ENCODE data around the gene KIFAP3. TPM values are rescaled to one million over a fixed set of nuclear protein-coding genes. Genes with fewer than 3 reads are reported as not detected.

The KIFAP3 gene
- total RNA-seq, 4 donors from 2014 or later = 15.5 to 25.0 (median 18.0) TPM

DNA sequence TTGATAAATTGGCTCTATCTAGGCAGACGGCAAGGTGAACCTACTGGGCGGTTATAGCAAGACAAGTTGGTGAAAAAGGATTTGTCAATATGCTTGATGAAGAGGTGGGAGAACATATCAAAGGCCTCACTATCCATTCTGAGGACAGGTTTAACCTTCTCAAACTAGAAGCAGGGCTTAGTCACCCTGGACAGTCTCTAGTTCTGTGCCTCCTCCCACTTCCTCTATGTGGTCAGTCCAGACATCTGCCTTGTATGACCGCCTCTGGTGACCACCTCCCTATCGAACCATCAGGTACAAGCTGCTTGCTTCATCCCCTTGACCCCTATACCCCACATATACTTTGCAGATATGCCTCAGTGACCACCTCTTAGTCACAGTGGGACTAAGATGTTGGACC is 178.5 kb downstream of the KIFAP3 start:
- H3K27ac ChIP-seq = no peak overlapping the region
- TF ChIP-seq POLR2A (IDR thresholded peaks at IDR 0.05) = no peak
- TF ChIP-seq CTCF (IDR thresholded peaks at IDR 0.05 in 4 of 5, conservative IDR thresholded peaks at IDR 0.05 in 1 of 5) = no peak
- in situ Hi-C loops (cut with MboI; ENCODE audit: low sequenced_read_pairs in 4 of 4) (loop anchor here in 1 of 4 donors (10.0 kb wide), 1 partner anchor 101 kb away; the partner anchor contains the start of gene METTL18), intact Hi-C loops (cut with DNase I; ENCODE audit: low total_unique reads) (loop anchor here (10.0 kb wide), 3 partner anchors 781 to 1849 kb away; partner anchors contain the start of genes FMO4 and VAMP4)
- H3K36me3 ChIP-seq = no peaks in the 10 kb centered on the region
- H3K27me3 ChIP-seq = peaks cover 0 to 5% (median 3%) of the 10 kb centered on the region in 3 donors
- H3K4me1 ChIP-seq = peaks cover 11 to 18% of the 10 kb centered on the region in 2 donors
- DNase-seq (no peak), ATAC-seq (no peak)
- H3K4me3 ChIP-seq = no peak overlapping the region
- H3K9me3 ChIP-seq = no peaks in the 10 kb centered on the region

DNA sequence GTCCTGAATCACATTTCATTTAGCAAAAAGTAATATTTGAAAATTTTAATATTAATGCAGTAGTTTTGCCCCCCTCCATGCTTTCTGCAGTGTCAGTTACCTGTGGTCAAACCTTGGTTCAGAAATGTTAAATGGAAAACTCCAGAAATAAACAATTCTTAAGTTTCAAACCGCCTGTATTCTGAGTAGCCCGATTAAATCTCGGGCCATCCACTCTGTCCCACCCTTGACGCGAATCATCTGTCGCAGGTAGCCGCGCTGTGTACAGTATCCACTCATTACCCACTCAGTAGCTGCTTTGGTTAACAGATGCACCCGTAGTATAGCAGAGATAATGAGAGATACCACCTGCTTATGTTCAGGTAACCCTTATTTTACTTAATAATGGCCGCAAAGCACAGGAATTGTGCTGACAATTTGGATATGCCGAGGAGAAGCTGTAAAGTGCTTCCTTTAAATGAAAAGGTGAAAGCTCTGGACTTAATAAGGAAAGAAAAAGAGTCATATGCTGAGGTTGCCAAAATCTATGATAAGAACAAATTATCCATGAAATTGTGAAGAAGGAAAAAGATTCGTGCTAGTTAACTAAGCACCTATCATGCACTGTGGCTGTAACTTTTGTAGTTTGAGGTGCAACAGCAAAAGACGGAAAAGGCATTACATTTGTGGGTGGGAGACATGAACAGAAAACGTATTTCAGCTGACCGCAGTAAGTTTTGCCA is 179.9 kb downstream of the KIFAP3 start:
- no peak for TF ChIP-seq POLR2A (IDR thresholded peaks at IDR 0.05)
- no peak for TF ChIP-seq CTCF (IDR thresholded peaks at IDR 0.05 in 4 of 5, conservative IDR thresholded peaks at IDR 0.05 in 1 of 5)
- Histone ChIP-seq H3K4me3 (peak overlapping the region; percentile 74 to 99 (median 96)), H3K27ac (peak overlapping the region; percentile 87 to 98 (median 94)), H3K9me3 (no peaks in the 10 kb centered on the region), H3K36me3 (no peaks in the 10 kb centered on the region), H3K4me1 (peaks cover 11 to 24% of the 10 kb centered on the region in 2 donors), H3K27me3 (peaks cover 0 to 5% (median 0%) of the 10 kb centered on the region in 3 donors)
- no peak for ATAC-seq
- intact Hi-C loops (cut with DNase I; ENCODE audit: low total_unique reads) = loop anchor here (2.0 to 10.0 kb wide), 5 partner anchors 100 to 1850 kb away; partner anchors contain the start of genes FMO4, METTL18 and VAMP4
- in situ Hi-C loops (cut with MboI; ENCODE audit: low sequenced_read_pairs in 4 of 4) = loop anchor here in 1 of 4 donors (10.0 kb wide), 1 partner anchor 100 kb away; the partner anchor contains the start of gene METTL18
- DNase-seq = no peak

DNA sequence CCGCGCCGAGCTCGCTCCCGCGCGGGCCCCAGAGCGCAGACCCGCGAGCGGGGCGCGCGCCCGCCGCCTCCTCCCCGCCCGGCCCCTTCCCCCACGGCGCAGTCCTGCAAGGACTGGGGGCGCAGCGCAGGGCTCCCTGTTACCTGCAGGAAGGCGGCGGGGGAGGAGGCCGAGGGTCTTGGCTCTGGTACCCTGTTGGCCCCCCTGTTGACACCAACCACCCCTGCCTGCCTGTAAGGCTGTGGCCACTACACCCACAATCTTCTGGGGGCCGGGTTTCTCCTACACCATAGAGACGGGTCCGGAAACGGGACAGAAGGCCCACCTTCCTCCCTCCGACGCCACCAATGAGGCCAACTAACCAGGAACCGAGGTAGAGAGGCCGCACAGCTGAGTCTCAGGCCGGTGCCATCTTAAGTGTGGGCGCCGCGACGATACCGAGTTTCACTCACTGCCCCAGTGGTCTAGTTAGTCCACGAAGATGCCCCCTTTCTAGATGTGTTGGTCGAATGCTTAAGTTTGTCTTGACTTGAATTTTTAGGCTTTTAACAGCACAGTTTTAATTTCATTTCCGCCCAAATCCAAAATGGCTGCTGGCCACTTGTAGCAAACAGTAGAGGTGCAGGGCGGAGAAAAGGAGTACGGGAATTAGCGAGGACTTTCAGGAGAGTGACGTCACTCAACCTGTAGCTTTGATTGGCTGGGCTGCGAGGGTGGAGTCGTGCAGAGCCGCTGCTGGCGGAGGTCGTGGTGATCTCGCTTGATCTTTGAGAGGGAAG is 180.7 kb downstream of the KIFAP3 start, which contains the start of gene SCYL3:
SCYL3 (minus strand) TSS at position 252 of the 779 bp plus-strand sequence. CDS start 5,056 bp downstream, outside the sequence.
- in situ Hi-C loops (cut with MboI; ENCODE audit: low sequenced_read_pairs in 4 of 4) (loop anchor here in 1 of 4 donors (10.0 kb wide), 1 partner anchor 99 kb away; the partner anchor contains the start of gene METTL18), intact Hi-C loops (cut with DNase I; ENCODE audit: low total_unique reads) (loop anchor here (2.0 to 10.0 kb wide), 5 partner anchors 99 to 1851 kb away; partner anchors contain the start of genes FMO4, METTL18 and VAMP4)
- no peaks in the 10 kb centered on the region for H3K9me3 ChIP-seq
- TF ChIP-seq CTCF (IDR thresholded peaks at IDR 0.05 in 4 of 5, conservative IDR thresholded peaks at IDR 0.05 in 1 of 5) (no peak), POLR2A (IDR thresholded peaks at IDR 0.05) (peak; percentile 48 to 53)
- ATAC-seq = peak; percentile 98 to 99
- peaks cover 0 to 3% (median 0%) of the 10 kb centered on the region in 3 donors for H3K27me3 ChIP-seq
- H3K4me1 ChIP-seq = peaks cover 11 to 24% of the 10 kb centered on the region in 2 donors
- peak; percentile 94 for DNase-seq
- H3K27ac ChIP-seq = peak within 1 kb of the TSS; percentile 87 to 98 (median 94)
- H3K4me3 ChIP-seq = peak within 1 kb of the TSS; percentile 74 to 99 (median 96)
- H3K36me3 ChIP-seq = no peaks in the 10 kb centered on the region

- in situ Hi-C loops (cut with MboI; ENCODE audit: low sequenced_read_pairs in 4 of 4) = loop anchor here in 1 of 4 donors (10.0 kb wide), 1 partner anchor 98 kb away; the partner anchor contains the start of gene METTL18
- TF ChIP-seq CTCF (IDR thresholded peaks at IDR 0.05 in 4 of 5, conservative IDR thresholded peaks at IDR 0.05 in 1 of 5) (no peak), POLR2A (IDR thresholded peaks at IDR 0.05) (peak in 1 of 2 donors; percentile 63)
- ATAC-seq = peak; percentile 2 to 4
- peak overlapping the region; percentile 87 to 98 (median 94) for H3K27ac ChIP-seq
- intact Hi-C loops (cut with DNase I; ENCODE audit: low total_unique reads) = loop anchor here (5.0 to 10.0 kb wide), 4 partner anchors 778 to 1852 kb away; partner anchors contain the start of genes FMO4 and VAMP4
- no peak for DNase-seq
- H3K27me3 ChIP-seq = peaks cover 0 to 3% (median 0%) of the 10 kb centered on the region in 3 donors
- peaks cover 11 to 24% of the 10 kb centered on the region in 2 donors for H3K4me1 ChIP-seq
- H3K9me3 ChIP-seq = no peaks in the 10 kb centered on the region
- peak overlapping the region; percentile 74 to 99 (median 96) for H3K4me3 ChIP-seq
- peaks cover 0 to 6% of the 10 kb centered on the region in 2 donors for H3K36me3 ChIP-seq
Measured at GRCh38 chr1:169892927-169893644, 181.4 kb downstream of the KIFAP3 start.
